ENCODE data around the gene WDR20.
"Not testable (repeated sequence)": the region's sequence is repeated elsewhere in the genome, so short reads cannot be mapped to it uniquely, and the experiment has no call there.

Gene WDR20

GRCh38 chr14:102172021-102172272 is 32.2 kb downstream of the WDR20 start:
- not testable (repeated sequence) for DNase-seq

GRCh38 chr14:102172721-102173120 is 33.0 kb downstream of the WDR20 start:
- DNase-seq: not testable (repeated sequence)

DNA sequence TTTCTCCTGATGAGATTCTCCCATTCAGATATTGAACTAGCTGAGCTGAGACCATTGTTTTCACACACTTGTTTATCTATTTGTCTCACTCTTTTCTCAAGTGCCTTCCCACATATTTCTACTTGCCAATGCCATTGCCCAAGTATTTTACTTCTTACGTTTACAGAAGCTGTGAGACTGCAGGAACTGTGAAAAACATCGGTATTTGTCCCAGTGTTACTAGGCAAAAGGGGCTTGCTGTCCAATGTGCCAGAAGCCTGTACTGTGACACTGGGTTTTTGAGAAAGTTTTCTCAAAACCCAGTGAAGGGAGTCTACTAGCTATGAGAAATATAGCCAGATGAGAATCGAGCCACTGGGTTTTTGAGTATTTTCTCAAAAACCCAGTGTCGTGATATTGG is 37.5 kb downstream of the WDR20 start:
- DNase-seq: no peak

- no peak for DNase-seq
Observed at GRCh38 chr14:102178806-102179205, 39.1 kb downstream of the WDR20 start.

DNA sequence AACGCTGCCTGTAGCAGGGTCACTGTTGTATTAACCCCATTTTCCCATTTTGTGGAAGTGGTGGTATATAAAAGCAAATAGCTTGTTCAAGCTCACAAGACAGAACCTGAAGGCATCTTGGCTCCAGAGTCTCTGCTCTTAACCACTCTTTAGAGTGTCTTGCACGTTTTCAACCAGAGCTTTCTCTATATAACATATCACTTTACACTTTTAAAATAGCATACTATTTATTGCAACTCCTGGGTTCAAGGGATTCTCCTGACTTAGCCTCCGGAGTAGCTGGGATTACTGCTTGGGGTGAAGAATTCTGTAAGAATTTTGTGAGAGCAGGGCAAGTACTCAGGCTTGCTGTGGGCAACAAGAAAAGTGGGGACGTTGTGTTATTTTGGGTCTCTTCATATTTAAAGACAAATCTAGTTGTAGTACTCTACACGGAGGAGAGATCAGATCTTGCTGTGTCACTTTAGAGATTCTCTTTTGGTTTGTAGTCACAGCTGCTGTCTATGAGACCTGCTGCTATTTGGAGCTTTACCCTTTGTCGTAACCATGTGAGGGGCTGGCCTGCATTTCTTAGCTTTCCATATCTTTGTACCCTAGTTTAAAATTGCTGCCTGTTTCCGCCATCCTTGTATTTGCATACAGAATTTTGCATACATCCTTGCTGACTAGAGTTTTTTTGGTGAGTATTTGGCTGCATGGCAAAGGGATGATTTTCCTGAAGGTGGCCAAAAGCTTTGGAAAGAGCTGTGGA is 40.7 kb downstream of the WDR20 start:
- DNase-seq: no peak

DNA sequence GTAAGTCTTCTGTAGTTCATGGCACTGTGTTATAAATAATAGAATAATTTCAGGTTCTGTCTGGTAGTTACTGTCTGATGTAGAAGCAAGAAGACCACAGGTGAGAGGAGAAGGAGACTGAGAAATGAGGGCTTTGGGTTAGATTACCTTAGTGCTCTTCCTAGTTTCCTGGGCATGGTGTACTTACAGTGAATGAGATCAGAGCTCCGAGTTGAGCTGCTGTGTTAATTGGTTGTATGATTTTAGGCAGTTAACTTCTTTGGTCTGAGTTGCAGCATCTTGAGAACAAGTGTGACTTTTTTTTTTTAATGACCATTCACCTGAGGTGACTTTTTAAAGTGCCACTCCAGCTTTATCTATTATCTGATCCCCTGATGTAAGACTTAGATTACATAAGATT is 41.5 kb downstream of the WDR20 start:
- DNase-seq: no peak

DNA sequence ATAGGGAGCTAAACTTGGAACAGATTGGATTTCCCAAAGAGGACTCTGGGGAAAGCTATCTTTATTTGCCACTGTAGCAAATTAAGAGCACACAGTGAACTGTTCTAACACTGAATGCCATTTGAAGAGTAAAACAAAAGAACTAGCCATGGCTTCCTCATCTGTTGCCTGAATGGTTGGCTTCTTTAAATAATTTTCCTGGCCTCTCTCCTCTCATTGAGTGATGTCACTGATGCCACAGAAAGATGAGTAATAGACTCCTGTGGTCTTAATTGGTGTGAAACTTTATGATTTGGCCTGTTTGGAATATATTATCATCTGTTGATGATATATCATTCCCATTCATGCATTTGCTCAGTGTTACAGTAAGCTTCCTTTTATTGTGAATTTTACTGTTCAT is 42.5 kb downstream of the WDR20 start:
- DNase-seq: no peak

DNA sequence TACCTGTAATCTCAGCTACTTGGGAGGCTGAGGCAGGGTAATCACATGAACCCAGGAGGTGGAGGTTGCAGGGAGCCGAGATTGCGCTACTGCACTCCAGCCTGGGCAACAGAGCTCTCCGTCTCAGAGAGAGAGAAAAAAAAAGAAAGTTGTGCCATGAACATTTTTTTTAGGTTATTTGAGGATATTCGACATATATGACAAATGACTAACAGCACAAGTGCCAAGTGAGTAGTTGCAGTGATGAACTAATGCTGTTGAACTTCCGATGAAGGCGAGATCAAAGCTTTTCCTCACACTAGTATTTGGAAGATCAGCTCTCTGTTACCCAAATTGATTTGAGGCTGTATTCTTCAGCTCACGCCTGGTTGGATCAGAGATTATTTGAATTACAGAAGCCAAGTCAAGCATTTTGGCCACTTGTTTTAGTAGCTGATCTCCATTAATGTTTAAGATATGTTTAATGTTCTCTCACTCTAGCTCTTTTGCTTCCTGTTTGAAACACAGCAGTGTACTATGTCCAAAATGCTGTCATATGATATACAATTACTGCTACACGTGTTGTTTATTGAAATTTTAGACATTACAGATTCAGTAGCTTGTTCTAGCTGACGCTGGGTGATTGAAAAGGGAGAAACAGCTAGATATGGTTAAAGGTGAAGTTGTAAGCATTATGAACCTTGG is 43.4 kb downstream of the WDR20 start:
- DNase-seq: no peak

DNA sequence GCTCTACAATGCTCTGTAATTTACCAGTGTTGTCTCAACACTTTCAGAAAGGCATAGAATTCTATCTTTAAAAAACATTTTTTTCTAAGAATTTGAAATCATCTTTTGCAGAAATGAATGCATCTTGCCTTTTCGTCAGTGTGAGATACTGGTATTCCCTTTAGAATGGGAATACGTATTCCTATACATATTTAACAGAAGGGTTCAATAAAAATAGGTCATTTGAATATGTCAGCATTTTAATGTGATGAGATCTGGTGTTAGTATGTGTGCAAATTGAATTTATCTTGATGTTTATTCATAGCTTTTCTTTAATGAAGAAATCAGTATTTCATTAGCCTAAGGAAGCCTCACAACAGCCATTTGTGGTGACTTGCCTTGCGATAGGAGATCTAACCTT is 44.2 kb downstream of the WDR20 start:
- DNase-seq: no peak

DNA sequence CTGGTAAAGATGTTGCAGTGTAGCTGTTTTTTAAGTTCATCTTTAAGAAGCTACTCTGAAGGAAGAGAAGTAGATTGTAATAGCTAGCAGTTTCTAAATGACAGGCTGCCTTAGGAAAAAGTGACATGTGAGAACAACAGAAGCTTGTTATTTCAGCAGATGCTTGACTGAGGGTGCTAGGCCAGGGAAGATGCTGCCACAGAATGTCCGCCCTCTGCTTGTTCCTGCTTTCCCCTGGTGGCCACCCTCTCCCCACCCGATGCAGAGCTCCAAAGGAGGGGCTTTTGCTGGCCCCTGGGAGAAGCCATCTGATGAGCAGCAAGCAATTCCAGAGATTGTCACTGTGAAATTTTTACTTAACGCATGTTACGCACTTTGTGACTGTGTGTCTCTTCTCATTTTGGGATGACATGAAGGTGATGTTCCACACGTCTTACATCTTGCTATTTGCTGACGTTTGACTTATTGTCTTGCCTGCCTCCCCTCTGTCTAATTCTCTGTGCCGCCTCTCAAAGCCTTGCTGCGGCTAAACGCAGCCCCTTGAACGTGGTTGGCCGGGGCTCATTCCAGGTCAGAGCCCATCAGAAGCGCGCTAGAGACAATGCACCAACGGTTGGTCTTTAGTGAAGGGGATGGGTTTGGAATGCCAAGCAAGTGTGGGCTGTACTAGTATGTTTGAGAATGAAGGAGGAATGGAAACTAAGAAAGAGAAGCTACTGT is 44.8 kb downstream of the WDR20 start:
- DNase-seq: no peak

DNA sequence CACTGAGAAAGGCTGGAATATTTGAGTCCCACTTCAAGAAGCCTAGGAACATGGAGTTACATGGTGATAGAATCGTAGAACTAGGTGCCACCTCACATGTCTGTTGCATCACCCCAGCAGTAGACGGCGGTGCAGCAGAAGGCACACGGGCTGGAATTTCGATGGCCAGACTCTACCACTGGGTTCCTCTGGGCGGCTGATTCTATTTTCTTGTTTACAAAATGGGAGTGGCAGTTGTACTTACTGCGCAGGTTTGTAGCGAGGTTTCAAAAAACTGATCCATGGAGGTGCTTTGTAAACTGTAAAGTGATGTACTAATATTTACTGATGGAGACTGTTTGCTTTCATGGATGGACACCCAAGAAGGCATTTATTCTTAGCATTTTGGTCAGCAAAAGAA is 45.7 kb downstream of the WDR20 start:
- DNase-seq: peak; percentile 39

GRCh38 chr14:102187044-102187443 is 47.3 kb downstream of the WDR20 start:
- no peak for DNase-seq

DNA sequence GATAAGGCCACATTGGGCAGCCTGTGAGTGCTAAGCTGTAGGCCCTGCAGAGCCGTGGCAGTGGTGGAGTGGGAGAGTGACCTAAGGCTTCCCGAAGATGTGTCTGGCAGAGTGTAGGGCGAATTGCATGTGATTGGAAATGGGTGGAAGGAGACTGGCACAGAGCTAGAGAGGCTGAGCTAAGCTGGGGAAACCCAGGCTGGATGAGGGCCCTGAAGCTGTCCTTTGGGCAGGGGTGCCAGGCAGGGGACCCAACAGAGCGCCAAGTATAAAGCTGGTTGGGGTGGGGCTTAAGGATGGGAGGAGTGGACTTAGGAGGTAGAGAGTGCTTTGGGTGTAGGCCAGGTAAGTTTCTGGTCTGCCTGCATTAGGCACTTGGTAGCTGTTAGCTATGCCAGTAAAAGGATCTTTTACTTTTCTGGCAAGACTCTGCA is 47.9 kb downstream of the WDR20 start:
- DNase-seq: no peak

- no peak for DNase-seq
Observed at GRCh38 chr14:102188187-102188586, 48.5 kb downstream of the WDR20 start.

DNA sequence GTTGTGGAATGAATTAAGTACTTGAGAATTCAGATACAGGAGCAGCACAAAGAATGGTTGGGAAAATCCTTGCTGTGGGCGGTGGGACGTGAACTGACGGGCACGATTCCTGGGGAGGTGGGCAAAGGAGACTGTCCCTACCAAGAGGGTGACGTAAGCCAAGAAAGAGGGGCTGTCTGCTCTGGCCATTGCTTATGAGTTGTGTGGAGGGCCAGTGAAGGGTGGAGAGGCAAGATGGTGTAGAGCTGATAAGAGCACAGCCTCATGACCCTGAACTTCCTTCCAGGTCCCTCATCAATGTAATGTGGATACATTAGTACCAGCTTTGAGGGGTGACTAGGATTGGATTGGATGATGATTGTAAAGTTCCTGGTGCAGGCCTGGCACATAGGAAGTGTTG is 50.2 kb downstream of the WDR20 start:
- no peak for DNase-seq

DNA sequence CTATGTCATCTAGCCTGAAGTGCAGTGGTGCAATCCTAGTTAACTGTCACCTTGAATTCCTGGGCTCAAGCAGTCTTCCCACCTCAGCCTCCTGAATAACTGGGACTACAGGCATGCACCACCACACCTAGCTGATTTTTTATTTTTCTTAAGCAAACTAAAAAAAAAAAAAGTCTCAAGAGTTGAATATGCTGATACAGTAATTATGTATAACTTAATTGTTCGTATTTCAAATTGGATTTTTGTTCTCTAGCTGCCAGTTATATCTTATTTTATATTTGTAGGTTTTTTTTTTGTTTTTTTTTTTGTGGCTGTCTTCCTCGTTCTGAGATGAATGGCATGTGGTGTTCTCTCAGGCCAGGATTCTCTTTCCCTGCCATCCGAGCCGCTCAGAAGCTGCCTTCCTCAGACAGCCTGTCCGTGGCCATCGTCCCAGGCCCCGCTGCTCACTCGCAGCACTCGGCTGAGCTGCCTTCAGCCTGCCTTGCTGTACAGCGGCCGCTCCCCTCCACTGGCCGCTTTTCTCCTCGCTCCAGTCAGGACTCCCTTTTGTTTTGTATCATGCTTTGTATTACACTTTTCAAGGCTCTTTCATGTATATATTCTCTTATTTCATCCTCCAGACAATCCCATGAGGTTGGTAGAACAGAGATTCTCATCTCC is 53.3 kb downstream of the WDR20 start:
- DNase-seq: no peak

- DNase-seq: no peak
Observed at GRCh38 chr14:102194856-102195255, 55.2 kb downstream of the WDR20 start.

DNA sequence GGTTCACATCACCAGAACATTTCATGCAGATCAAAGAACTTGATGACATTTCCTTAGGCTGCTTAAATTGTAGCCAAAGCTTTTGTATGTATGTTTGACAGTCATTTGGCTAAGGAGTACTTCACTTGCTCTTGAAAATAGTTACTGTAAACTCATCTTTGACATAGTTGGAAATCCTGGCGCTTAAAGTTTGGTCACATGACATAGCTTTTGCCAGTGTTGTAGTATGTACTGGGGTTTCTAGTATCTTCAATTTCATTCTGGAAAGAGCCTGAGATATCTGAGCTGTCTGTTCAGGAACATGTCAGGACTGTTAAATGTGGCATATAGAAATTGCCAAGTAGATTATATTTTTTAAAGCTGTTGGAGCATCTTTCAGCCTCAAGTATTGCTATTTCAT is 55.7 kb downstream of the WDR20 start:
- no peak for DNase-seq

GRCh38 chr14:102196039-102196901 is 56.6 kb downstream of the WDR20 start:
- no peak for DNase-seq

- no peak for DNase-seq
Observed at GRCh38 chr14:102196902-102197230, 57.2 kb downstream of the WDR20 start.

DNA sequence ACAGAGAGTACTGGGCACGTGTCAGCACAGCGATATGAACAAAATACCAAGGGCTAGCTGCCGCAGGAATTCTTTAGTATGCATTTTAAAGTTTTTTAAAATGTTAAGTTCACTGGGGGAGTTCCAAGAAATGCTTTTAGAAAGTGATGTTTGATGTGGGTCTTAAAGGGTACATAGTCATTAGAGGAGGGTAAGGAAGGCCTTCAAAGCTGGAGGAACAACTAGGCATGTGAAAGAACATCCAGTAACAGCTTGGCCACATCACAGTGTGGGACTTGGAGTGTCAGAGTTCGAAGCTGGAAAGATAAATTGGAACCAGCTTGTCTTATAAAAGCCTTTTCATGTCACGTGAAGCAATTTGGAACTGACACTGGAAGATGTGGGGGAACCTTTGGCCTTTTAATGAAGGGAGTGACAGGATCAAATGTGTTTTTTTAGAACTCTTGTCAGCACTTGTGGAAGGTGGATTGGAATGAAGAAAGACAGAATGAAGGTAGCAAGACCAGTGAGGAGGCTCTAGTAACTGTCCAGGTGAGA is 57.7 kb downstream of the WDR20 start:
- no peak for DNase-seq

- no peak for DNase-seq
Observed at GRCh38 chr14:102200690-102201352, 61.1 kb downstream of the WDR20 start.
